Endothelial cell of umbilical vein (primary cell): ENCODE measurements around the gene UBAC1. TPM values are rescaled to one million over a fixed set of nuclear protein-coding genes. Genes with fewer than 3 reads are reported as not detected.

Experiments used
- BruUV-seq: library from RNA; stranded (reverse); fragments of 400-500 nt; replicated peaks from 2 replicates; lab custom pipeline; 2021; lab: Mats Ljungman, UMichigan
- CTCF ChIA-PET: fragments of 300-600, 350-600 bp; sonication (Branson Sonifier 250); formaldehyde crosslinking; loops from one replicate; lab custom pipeline; 2021; ENCODE audit warnings: antibody characterized with exemption, inconsistent platforms; lab: Charles Lee
- POLR2A ChIA-PET: fragments of 300-600, 350-600 bp; sonication (Branson Sonifier 250); formaldehyde crosslinking; loops from one replicate; lab custom pipeline; 2021; ENCODE audit warnings: antibody characterized with exemption, inconsistent platforms; lab: Charles Lee
- DNase-seq: peaks from one replicate; pipeline ENCODE4 v3.0.0-alpha.2; 2011; ENCODE audit warnings: low read depth, low spot score
- FAIRE-seq: peaks from 2 replicates; lab custom pipeline; 2011; peaks lifted over from hg19 to GRCh38; lab: Jason Lieb, UNC
- H2AFZ ChIP-seq: 2 replicates; pipeline ENCODE4 v1.6.0; 2012; ENCODE audit warnings: low read depth, low read length, control low read depth, inconsistent platforms
- H3K27ac ChIP-seq: 2 replicates; pipeline ENCODE4 v1.5.1; 2011; ENCODE audit warnings: low read depth, mild to moderate bottlenecking, control low read depth, low read length, moderate library complexity; ENCODE audit not compliant: insufficient read depth
- H3K27me3 ChIP-seq, 2 experiments: 2 replicates each; pipeline versions ENCODE4 v1.6.0 to v1.6.1; 2011; ENCODE audit warnings: low read length in 2 of 2, mixed read lengths in 1 of 2; ENCODE audit not compliant: control insufficient read depth in 2 of 2, insufficient read depth in 2 of 2
- H3K36me3 ChIP-seq, 2 experiments: 2 replicates in 1 of 2; 3 replicates in 1 of 2; pipeline ENCODE4 v1.5.1; 2011; ENCODE audit warnings: low read length in 2 of 2, mild to moderate bottlenecking in 1 of 2, moderate library complexity in 1 of 2; ENCODE audit not compliant: control insufficient read depth in 2 of 2, insufficient read depth in 2 of 2; ENCODE audit errors: extremely low read depth in 1 of 2
- H3K4me1 ChIP-seq: 3 replicates; pipeline ENCODE4 v1.5.1; 2011; ENCODE audit warnings: mild to moderate bottlenecking, low read length; ENCODE audit not compliant: control insufficient read depth, insufficient read depth; ENCODE audit errors: extremely low read depth
- H3K4me2 ChIP-seq: 2 replicates; pipeline ENCODE4 v1.6.1; 2011; ENCODE audit warnings: low read length, control low read depth, mixed read lengths; ENCODE audit not compliant: insufficient read depth
- H3K4me3 ChIP-seq, 3 experiments: fragments of 200-600 bp in 1 of 3; sonication (generic), shearing (Covaris generic) in 1 of 3; replicated peaks in 1 of 3; 2 replicates each; pipeline ENCODE4 v1.5.1; 2011 to 2016; ENCODE audit warnings: control low read depth in 3 of 3, low read length in 3 of 3, mild to moderate bottlenecking in 2 of 3, inconsistent platforms in 1 of 3, low read depth in 1 of 3, moderate library complexity in 1 of 3; ENCODE audit not compliant: insufficient read depth in 1 of 3
- H3K79me2 ChIP-seq: 2 replicates; pipeline ENCODE4 v1.6.0; 2012; ENCODE audit warnings: low read length, inconsistent platforms; ENCODE audit not compliant: control insufficient read depth, insufficient read depth
- H3K9ac ChIP-seq: replicated peaks from 2 replicates; pipeline ENCODE3; 2011; ENCODE audit warnings: low read length, control low read depth; ENCODE audit not compliant: insufficient read depth; ENCODE audit errors: extremely low read depth
- H3K9me1 ChIP-seq: replicated peaks from 3 replicates; pipeline ENCODE4 v1.6.0; 2011; ENCODE audit warnings: mild to moderate bottlenecking, low read length; ENCODE audit not compliant: control insufficient read depth, insufficient read depth; ENCODE audit errors: extremely low read depth
- H3K9me3 ChIP-seq: replicated peaks from 2 replicates; pipeline ENCODE4 v1.5.1; 2012; ENCODE audit warnings: low read length, inconsistent platforms; ENCODE audit not compliant: control insufficient read depth, insufficient read depth
- H4K20me1 ChIP-seq: replicated peaks from 2 replicates; pipeline ENCODE3; 2011; ENCODE audit warnings: mild to moderate bottlenecking, low read length; ENCODE audit not compliant: control insufficient read depth, insufficient read depth; ENCODE audit errors: extremely low read depth
- EZH2 ChIP-seq: IDR thresholded peaks from 2 replicates; pipeline ENCODE4 v1.6.1; 2012; ENCODE audit warnings: borderline replicate concordance, low read depth, mild to moderate bottlenecking, moderate library complexity, low read length, inconsistent platforms; ENCODE audit not compliant: severe bottlenecking
- FOS ChIP-seq: IDR thresholded peaks from 2 replicates; pipeline ENCODE4 v1.6.1; 2011; ENCODE audit warnings: mild to moderate bottlenecking, low read length, moderate library complexity, borderline replicate concordance; ENCODE audit not compliant: insufficient read depth
- GATA2 ChIP-seq: IDR thresholded peaks from 2 replicates; pipeline ENCODE4 v1.7.0; 2011; ENCODE audit warnings: low read depth, mild to moderate bottlenecking, moderate library complexity, mixed read lengths, low read length; ENCODE audit not compliant: insufficient read length, insufficient read depth
- JUN ChIP-seq: IDR thresholded peaks from 2 replicates; pipeline ENCODE4 v1.6.1; 2011; ENCODE audit warnings: borderline replicate concordance, low read depth; ENCODE audit not compliant: insufficient read length, insufficient read depth
- MYC ChIP-seq: IDR thresholded peaks from one replicate; pipeline ENCODE4 v1.6.1; 2011; ENCODE audit warnings: mild to moderate bottlenecking, low read depth, low read length
- POLR2A ChIP-seq: IDR thresholded peaks from 2 replicates; pipeline ENCODE4 v1.6.1; 2012; ENCODE audit warnings: low read depth, mild to moderate bottlenecking, control low read depth, low read length
- POLR2AphosphoS5 ChIP-seq: IDR thresholded peaks from 2 replicates; pipeline ENCODE4 v1.6.1; 2012; ENCODE audit warnings: low read depth, mild to moderate bottlenecking, control low read depth, low read length, moderate library complexity; ENCODE audit not compliant: insufficient read depth
- dilution Hi-C: fragments of 300-500 bp; cut with MboI; formaldehyde crosslinking; loops from one replicate; pipeline ENCODE4 v1.15.0; 2019; ENCODE audit warnings: low sequenced_read_pairs; ENCODE audit not compliant: extremely low pct_ligation_motif_present
- intact Hi-C: fragments of 100-400 bp; cut with micrococcal nuclease; formaldehyde crosslinking; loops from one replicate; pipeline ENCODE4 v1.10.0; 2022
- polyA plus RNA-seq, 4 experiments: library from polyadenylated mRNA; depleted of rRNA in 3 of 4; stranded (reverse) in 3 of 4; unstranded in 1 of 4; fragments of >200 nt; gene quantifications; 2 replicates each; pipeline versions ENCODE4 v1.2.1 to v1.2.3, GENCODE V29; 2011 to 2012; ENCODE audit warnings: missing spikeins in 1 of 4
- total RNA-seq: library from RNA; stranded (reverse); gene quantifications from 2 replicates; pipeline ENCODE4 v1.2.3, GENCODE V29; 2021
- TF ChIP-seq, protein P1 (sequence below), 2 donors: IDR thresholded peaks; 1 replicate in 1 of 2; 2 replicates in 1 of 2; pipeline ENCODE4 v1.5.1; 2011; ENCODE audit warnings: low read length in 2 of 2, mild to moderate bottlenecking in 2 of 2, moderate library complexity in 2 of 2, control low read depth in 1 of 2, inconsistent platforms in 1 of 2, low read depth in 1 of 2; ENCODE audit not compliant: insufficient read depth in 1 of 2; ENCODE audit errors: extremely low read depth in 1 of 2
- TF ChIP-seq, protein P2 (sequence below): IDR thresholded peaks from 2 replicates; pipeline ENCODE4 v1.6.1; 2011; ENCODE audit not compliant: insufficient read depth, insufficient read length

UBAC1 gene
- total and polyA plus RNA-seq, 2 donors (not counting 3 experiments of a cell fraction or from before 2014, with no cell fraction given): 39.5 to 56.7 TPM

DNA sequence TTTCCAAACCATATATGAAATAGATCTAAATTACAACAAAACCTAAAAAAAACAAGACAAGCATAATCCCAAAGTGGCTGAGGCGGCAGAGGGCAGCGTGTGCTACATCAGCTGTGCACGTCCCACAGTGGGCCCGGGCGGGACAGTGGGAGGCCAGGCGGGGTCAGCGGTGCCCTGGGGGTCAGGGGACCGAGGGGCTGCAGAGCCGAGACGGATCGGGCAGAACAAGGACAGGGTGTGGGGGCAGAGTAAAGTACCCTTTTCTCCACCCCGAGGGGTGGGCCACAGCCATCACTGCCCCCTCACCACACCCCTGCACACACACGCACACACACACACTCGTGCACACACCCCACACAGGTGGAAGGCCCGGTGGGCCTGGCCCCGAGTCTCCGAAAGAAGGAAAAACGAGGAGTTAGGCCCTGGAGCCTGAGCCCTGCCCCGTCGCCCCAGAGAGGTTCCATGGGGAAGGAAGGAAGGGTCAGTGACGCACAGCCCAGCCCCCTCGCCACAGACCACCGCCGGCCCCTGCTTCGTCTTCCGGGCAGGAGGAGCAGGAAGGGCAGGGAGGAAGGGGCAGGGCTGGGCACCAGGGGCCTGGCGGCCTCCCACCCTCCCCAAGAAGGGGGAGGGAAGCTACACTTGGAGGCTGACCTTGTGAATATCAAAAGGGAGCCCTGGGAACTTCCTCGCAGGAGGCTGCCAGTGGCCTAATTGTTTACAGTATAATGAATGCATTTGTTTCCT is 49.6 kb upstream of the UBAC1 start:
- Histone ChIP-seq H3K9me1 (no peaks in the 10 kb centered on the region), H3K9me3 (no peaks in the 10 kb centered on the region), H3K4me2 (peak overlapping the region; percentile 49), H2AFZ (no peak overlapping the region), H3K4me1 (peaks cover 54% of the 10 kb centered on the region), H3K27me3 (no peaks in the 10 kb centered on the region), H3K9ac (peak overlapping the region; percentile 1), H3K36me3 (peaks cover 0 to 2% of the 10 kb centered on the region in 2 experiments), H3K27ac (peak overlapping the region; percentile 76), H3K4me3 (no peak overlapping the region), H4K20me1 (no peaks in the 10 kb centered on the region), H3K79me2 (peaks cover 2% of the 10 kb centered on the region)
- intact Hi-C loops: loop anchor here (1.0 kb wide), 3 partner anchors 18 to 42 kb away; no protein-coding TSS in a partner anchor
- no TSS peak for BruUV-seq
- dilution Hi-C loops: no loop called here
- TF ChIP-seq FOS (peak; percentile 80), MYC (no peak), GATA2 (peak; percentile 26), POLR2A (peak; percentile 53), POLR2AphosphoS5 (peak; percentile 90), EZH2 (no peak), JUN (no peak)
- TF ChIP-seq, protein P1, sequence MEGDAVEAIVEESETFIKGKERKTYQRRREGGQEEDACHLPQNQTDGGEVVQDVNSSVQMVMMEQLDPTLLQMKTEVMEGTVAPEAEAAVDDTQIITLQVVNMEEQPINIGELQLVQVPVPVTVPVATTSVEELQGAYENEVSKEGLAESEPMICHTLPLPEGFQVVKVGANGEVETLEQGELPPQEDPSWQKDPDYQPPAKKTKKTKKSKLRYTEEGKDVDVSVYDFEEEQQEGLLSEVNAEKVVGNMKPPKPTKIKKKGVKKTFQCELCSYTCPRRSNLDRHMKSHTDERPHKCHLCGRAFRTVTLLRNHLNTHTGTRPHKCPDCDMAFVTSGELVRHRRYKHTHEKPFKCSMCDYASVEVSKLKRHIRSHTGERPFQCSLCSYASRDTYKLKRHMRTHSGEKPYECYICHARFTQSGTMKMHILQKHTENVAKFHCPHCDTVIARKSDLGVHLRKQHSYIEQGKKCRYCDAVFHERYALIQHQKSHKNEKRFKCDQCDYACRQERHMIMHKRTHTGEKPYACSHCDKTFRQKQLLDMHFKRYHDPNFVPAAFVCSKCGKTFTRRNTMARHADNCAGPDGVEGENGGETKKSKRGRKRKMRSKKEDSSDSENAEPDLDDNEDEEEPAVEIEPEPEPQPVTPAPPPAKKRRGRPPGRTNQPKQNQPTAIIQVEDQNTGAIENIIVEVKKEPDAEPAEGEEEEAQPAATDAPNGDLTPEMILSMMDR (IDR thresholded peaks at IDR 0.05; ENCODE audit: extremely low read depth in 1 of 2, insufficient read depth in 1 of 2, low read depth in 1 of 2, low read length in 2 of 2): no peak
- TF ChIP-seq, protein P2, sequence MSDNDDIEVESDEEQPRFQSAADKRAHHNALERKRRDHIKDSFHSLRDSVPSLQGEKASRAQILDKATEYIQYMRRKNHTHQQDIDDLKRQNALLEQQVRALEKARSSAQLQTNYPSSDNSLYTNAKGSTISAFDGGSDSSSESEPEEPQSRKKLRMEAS: no peak
- ChIA-PET POLR2A (no interaction called here), CTCF (interaction anchor here (0.7 to 1.9 kb wide), 5 partner anchors 18 to 112 kb away, joined by 3 to 12 read pairs (median 4); no protein-coding TSS in a partner anchor)
- peak; percentile 92 for FAIRE-seq
- peak; percentile 73 for DNase-seq
